Pons (tissue), 1 donor: ENCODE results near the gene ENPP6.

Experiments used
- DNase-seq: peaks from one replicate; pipeline ENCODE4 v3.0.0-alpha.2; 2016; ENCODE audit warnings: low spot score

The ENPP6 gene

GRCh38 chr4:184217634-184218033 is at the start of gene ENPP6:
ENPP6 (minus strand) TSS chr4:184217873; CDS start chr4:184217819, 54 bp downstream.
- peak; percentile 58 for DNase-seq

GRCh38 chr4:184267206-184267608 is 49.5 kb upstream of the ENPP6 start:
- DNase-seq: no peak

- no peak for DNase-seq
Observed at GRCh38 chr4:184265546-184266351, 48.1 kb upstream of the ENPP6 start.

- peak; percentile 96 for DNase-seq
Observed at GRCh38 chr4:184263910-184264732, 46.4 kb upstream of the ENPP6 start.

GRCh38 chr4:184263461-184263860 is 45.8 kb upstream of the ENPP6 start:
- no peak for DNase-seq

- no peak for DNase-seq
Observed at GRCh38 chr4:184262901-184263300, 45.2 kb upstream of the ENPP6 start.

GRCh38 chr4:184261246-184261645 is 43.6 kb upstream of the ENPP6 start:
- DNase-seq: no peak

GRCh38 chr4:184259866-184260265 is 42.2 kb upstream of the ENPP6 start:
- DNase-seq: no peak

- no peak for DNase-seq
Observed at GRCh38 chr4:184259081-184259480, 41.4 kb upstream of the ENPP6 start.

- DNase-seq: no peak
Observed at GRCh38 chr4:184255871-184256642, 38.4 kb upstream of the ENPP6 start.

- DNase-seq: peak; percentile 87
Observed at GRCh38 chr4:184255361-184255760, 37.7 kb upstream of the ENPP6 start.

- no peak for DNase-seq
Observed at GRCh38 chr4:184253072-184253420, 35.4 kb upstream of the ENPP6 start.

GRCh38 chr4:184252136-184253071 is 34.7 kb upstream of the ENPP6 start:
- no peak for DNase-seq

GRCh38 chr4:184251670-184251980 is 34.0 kb upstream of the ENPP6 start:
- no peak for DNase-seq

GRCh38 chr4:184250795-184251669 is 33.4 kb upstream of the ENPP6 start:
- DNase-seq: peak; percentile 87

- DNase-seq: no peak
Observed at GRCh38 chr4:184248216-184248615, 30.5 kb upstream of the ENPP6 start.

- no peak for DNase-seq
Observed at GRCh38 chr4:184247421-184247820, 29.7 kb upstream of the ENPP6 start.

GRCh38 chr4:184246426-184246825 is 28.8 kb upstream of the ENPP6 start:
- DNase-seq: no peak

- no peak for DNase-seq
Observed at GRCh38 chr4:184238072-184238745, 20.5 kb upstream of the ENPP6 start.

- peak; percentile 65 for DNase-seq
Observed at GRCh38 chr4:184237612-184238011, 19.9 kb upstream of the ENPP6 start.
